GM21526 (cell line): ENCODE measurements around the gene TNFSF13B.
"Not testable (repeated sequence)": the region's sequence is repeated elsewhere in the genome, so short reads cannot be mapped to it uniquely, and the experiment has no call there.

Experiments
- ATAC-seq: cut with Tn5 transposase; IDR thresholded peaks from one replicate; pipeline ENCODE4 v1.9.1; 2021; ENCODE audit warnings: moderate library complexity; ENCODE audit not compliant: unreplicated experiment, low FRiP score

The TNFSF13B gene

DNA sequence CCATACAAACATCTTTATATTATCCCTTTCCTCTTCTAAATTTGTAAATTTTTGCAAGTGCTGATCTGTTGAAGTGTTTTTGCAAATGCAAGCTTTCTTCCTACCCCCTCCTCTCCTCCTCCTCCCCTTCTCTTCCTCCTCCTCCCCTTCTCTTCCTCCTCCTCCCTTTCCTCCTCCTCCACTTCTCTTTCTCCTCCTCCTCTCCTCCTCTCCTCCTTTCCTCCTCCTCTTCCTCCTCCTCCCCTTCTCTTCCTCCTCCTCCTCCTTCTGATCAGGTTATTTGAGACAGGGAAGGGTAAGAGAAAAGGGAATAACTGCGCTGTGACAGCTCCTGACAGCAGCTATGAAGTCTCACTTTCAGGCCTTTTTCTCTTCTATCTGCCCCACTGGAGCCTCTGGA is 8.9 kb downstream of the TNFSF13B start:
- ATAC-seq: no peak

DNA sequence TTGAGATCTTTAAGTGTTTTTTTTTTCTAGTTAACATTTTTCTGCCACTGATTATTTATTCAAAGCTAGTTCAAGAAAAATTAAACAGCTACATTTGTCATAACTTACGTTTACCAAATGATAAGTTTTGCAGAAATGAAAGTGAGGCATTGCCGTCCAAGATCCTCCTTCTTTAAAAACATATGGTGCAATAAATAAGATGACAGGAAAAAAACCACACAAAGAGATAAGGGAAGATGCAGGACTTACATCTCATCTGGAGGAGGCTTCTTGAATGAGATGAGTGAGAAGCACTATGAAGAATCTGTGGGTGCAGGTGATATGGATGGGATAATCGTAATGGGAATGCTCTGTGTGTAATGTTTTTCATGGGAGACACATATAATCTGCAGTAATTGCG is 12.4 kb downstream of the TNFSF13B start:
- ATAC-seq: no peak

DNA sequence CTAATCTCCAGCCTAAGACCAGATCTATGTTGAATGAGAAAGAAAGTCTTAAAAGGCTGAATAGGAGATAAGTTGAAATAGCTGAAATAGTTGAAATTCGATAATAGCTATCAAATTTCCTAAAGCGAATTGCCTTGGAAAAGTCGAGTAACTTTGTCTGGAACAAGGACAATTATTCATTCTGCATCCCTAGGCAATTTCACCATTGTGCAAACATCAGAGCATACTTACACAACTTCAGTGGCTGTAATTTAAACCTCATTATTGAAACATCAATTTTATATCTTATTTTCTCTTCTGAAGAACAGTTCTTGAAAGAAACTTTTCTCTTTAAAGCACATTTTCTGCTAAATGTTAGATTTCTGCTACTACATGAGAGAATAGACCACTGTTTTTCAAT is 13.6 kb downstream of the TNFSF13B start:
- ATAC-seq: no peak

DNA sequence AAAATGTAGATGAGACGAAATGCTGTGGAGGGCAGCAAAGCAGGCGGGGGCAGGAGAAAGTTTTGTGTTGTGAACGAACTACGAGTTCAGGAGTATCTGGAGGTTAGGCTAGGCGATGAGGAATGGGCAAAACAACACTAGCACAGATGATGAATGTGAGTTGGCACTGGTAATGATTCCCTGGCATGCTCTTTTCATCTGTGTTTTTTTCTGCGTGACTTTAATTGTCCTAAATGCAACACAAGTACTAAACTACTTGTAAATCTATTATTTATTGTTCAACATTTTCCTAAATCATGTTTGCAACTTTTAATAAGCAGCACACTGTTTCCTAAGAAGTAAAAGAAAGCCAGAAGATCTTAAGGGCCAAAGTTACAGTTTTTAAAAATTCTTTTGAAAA is 19.2 kb downstream of the TNFSF13B start:
- no peak for ATAC-seq

DNA sequence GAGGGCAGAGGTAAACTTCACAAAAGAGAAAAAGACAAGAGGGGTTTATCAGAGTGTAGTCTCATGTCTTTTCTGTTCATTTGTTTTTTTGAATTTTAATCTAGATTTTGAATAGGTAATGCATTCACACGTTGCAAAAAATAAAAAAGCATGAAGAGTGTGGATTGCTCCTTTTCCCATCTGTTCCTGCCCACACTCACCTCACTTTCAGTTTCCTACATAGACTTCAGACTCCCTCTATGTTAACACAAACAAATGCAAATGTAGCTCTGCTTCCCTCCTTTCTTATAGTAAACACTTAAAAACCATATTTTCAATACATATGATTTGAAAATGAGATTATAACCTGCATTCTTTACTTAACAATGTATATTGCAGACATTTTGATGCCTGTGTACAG is 20.3 kb downstream of the TNFSF13B start:
- ATAC-seq: no peak

DNA sequence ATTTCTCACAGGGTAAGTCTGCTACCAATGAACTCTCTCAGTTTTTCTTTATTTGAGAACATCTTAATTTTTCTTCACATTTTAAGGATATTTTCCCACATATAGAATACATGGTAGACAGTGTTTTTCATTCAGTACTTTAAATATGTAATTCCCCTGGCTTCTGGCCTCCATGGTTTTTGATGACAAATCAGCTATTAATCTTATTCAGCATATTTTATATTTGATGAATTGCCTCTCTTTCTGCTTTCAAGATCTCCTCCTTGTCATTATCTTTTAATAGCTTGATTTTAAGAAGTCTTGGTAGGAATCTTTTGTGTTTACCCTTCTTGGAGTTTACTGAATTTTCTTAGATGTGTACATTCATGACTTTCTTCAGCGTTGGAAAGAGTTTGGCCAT is 27.6 kb downstream of the TNFSF13B start:
- ATAC-seq: no peak

DNA sequence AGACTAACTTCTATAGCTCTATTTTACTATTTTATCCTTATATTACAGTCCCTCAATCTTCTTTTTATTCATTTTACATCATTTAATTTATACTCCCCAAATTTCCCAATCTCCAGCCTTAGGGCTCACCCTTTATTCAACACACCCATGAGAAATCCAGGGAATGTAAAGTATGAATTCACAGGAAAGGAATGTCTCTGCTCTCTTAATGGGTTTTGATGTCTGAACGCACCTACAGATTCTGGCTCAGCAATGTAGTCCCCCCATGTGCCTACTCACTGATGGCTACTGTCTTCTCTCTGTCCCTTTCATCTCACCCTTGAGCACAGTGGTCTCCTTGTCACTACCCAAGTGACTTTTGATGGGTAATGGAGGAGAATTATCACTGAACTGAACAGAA is 32.8 kb downstream of the TNFSF13B start:
- no peak for ATAC-seq

DNA sequence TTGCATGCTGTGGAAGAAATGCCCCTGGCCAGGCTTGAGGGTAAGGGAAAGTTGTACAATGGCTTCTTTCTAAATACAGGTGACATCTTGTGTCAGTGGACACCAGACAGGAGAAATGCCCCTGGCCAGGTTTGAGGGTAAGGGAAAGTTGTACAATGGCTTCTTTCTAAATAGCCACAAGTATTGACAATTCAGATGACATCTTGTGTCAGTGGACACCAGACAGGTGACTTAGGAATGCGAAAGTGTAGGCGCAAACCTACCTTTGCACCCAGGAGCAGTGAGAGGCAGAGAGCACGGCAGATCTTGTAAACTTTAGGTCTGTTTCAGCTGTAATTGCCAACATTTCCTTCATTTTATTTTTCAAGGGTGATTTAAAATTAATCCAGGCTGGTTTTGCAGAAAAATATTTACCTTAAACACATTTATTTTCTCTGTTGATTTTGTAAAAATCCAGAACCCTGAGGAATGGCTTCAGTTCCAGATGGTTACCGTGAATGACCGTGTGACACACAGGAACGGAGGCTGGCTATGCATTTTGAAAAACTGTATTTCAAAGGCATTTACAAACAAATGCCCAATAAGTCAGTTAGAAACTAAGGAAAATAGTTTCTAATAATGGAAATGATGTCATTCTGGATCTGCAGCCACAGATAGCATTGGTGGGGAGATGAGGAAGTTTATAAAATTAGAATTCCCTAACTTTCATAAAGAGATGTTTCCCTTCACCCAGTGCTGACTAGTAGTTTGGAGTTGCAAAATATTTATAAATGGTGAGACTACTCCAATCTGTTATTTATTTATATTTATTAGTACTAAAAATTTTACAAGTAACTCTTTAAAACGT is 34.9 kb downstream of the TNFSF13B start:
- ATAC-seq: no peak

DNA sequence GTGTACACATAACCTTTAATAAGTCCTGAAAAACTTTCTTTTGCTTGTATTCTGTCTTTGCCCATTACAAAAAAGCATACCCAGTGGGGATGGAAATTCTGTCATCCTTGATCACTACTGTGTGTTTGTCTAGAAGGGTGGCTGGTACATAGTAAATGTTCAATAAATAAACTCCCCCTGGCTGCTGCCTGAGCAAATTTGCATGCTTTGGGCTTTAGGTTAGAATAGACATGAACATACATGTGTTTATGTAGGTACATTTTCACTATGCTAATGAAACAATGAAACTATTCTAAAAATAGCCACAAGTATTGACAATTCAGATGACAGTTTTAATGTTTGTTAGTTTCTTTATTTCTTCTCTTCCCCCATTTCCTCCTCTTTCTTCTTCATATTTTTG is 36.1 kb downstream of the TNFSF13B start:
- ATAC-seq: no peak

DNA sequence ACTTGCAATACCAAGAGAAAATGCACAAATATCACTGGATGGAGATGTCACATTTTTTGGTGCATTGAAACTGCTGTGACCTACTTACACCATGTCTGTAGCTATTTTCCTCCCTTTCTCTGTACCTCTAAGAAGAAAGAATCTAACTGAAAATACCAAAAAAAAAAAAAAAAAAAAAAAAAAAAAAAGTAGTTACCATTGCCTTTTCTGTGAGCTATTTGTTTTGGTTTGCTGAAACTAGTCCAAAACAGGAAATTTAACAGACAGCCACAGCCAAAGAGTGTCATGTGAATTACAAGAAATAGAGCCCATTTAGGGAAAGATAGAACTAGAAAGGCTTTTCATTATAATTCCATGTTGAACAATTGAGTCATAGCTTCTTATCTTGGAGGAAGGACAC is 37.3 kb downstream of the TNFSF13B start:
- no peak for ATAC-seq

DNA sequence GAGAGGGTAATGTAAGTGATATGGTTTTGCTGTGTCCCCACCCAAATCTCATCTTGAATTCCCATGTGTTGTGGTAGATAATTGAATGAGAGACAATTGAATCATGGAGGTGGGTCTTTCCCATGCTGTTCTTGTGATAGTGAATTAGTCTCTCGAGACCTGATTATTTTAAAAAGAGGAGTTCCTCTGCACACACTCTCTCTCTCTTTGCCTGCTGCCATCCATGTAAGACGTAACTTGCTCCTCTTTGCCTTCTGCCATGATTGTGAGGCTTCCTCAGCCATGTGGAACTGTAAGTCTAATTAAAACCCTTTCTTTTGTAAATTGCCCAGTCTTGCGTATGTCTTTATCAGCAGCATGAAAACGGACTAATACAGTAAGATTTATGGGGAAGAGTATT is 42.1 kb downstream of the TNFSF13B start:
- ATAC-seq: not testable (repeated sequence)

DNA sequence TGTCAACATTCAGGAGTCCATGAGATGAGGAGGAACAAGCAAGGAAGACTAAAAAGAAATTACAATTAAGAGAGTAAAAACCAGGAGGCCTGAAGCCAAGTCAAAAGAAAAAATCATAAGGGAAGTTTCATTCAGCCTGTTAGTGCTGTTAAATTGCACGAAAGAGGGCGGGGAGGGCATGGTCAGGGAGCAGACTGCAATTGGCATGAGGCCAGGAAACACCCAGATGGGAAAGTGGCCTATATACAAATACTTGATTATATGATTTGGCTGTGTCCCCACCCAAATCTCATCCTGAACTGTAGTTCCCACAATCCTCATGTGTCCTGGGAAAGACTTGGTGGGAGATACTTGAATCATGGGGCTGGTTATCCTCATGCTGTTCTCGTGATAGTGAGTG is 43.9 kb downstream of the TNFSF13B start:
- no peak for ATAC-seq

DNA sequence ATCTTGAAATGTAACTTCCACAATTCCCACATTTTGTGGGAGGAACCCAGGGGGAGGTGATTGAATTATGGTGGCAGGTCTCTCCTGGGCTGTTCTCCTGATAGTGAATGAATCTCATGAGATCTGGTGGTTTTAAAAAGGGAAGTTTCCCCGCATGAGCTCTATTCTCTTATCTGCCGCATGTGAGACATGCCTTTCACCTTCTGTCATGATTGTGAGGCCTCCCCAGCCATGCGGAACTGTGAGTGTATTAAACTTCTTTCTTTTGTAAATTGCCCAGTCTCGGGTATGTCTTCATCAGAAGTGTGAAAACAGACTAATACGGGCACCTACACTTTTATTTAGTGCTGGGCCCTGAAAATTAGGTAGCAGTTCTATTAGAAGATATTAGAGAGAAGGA is 45.8 kb downstream of the TNFSF13B start:
- ATAC-seq: peak; percentile 75

DNA sequence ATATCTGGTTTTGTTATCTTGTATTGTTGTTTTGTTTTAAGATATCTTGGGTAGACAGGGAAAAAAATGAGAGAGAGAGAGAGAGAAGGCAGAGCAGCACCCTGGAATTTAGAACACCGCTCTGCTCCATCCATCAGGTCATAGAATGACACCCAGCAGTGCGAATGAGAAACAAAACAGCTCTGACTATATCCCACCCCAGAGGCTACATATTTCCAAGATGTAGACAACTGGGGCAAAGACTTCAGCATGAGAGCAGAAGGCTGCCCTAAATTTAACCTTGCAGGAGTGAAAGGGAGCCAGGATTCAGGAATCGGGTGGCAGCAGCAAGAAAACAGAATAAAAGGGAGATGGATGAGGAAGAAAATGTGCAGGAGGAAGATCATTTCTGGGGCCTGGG is 46.5 kb downstream of the TNFSF13B start:
- no peak for ATAC-seq

DNA sequence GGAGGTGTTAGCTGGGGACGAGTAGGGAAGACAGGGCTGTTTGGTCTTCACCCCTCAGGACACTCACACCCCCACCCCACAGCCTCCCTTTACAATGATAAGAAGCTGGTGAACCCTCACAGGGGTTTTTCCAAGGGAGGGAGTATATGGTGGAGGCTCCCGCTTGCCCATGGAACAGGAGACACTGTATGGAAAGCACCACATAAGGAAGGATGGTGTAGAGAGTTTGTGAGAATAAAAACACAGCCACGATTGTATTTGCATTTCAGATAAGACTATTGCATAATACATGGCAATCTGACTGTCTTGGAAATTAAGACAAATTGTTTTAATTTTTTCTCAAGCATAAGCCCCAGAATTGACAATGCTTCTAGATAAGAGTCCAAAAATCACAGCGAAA is 46.9 kb downstream of the TNFSF13B start:
- no peak for ATAC-seq

DNA sequence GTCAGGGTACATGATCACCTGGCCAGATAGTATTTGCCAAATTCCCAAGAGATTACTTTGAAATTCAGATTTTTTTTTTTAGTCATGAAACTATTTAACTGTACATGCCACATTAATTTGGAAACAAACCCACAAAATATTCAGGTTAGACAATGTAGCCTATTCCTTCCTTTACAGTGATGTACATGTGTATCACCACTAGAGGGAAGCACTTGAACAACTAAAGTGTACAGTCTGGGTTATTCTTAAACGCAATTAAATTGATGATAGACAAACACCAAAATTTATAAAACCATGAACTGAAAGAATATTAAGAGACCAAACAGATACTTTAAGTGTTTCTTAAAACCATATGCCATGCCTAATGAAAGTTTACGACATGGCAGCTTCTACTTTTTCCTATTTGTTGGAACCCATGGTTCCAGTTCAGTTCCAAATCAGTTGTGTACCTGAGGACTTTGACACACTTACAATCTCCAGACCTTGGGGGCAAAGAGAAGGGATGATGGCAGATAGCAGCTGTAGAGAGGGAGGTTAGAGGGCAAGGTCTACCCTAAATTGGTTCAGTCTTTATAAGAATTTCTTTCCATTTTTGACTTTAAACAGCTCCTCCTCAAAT is 52.8 kb downstream of the TNFSF13B start:
- ATAC-seq: peak; percentile 81

DNA sequence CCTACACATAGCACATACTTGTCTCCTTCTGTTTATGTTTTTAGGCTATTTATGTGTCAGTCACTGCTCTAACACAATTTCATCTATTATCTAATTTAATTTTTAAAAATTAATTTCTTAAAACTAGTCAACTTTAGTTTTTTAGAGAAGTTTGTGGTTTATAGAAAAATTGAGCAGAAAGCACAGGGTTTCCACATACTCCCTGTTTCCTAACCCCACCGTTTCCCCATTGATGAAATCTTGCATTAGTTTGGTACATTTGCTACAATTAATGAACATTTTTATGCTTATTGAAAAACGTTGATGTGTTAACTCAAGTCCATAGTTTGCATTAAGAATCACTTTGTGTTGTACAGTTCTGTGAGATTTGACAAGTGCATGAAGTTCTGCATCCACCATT is 53.5 kb downstream of the TNFSF13B start:
- ATAC-seq: no peak

DNA sequence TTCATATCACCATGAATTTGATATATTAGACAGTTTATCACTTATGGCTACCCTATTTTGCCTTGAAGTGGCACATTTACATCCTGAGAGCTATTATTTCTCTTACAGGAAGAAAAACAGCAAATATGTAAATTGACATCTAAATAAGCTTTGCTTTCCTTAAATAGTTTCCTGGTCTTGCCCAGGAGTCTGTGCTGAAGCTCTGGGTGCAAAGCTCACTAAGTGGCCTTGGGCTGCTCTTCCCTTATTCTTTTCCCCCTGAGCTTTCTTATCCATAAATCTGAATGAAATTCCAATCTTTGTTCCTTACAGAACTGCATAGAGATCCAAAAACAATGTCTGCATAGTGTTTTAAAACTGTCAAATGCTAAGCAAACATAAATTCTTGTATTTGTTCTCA is 56.3 kb downstream of the TNFSF13B start:
- no peak for ATAC-seq

DNA sequence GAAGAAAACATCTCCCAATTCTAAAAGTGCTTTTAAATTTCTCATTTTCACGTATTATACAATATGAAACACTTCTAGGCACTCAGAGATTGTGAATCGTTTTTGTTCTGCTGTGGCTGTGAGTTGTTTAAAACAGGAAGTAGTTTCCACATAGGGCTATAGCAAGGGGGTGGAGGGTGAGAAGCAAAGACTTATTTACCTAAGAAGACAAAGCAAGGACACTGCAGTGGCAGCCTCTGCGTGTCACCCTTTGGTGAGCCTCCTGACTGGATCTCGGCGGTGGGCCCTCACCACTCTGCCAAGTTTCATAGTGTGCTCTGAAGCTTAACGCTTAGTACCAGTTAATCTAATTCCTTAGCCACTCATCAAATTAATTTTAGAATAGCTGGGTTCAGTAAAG is 56.8 kb downstream of the TNFSF13B start:
- peak; percentile 89 for ATAC-seq

DNA sequence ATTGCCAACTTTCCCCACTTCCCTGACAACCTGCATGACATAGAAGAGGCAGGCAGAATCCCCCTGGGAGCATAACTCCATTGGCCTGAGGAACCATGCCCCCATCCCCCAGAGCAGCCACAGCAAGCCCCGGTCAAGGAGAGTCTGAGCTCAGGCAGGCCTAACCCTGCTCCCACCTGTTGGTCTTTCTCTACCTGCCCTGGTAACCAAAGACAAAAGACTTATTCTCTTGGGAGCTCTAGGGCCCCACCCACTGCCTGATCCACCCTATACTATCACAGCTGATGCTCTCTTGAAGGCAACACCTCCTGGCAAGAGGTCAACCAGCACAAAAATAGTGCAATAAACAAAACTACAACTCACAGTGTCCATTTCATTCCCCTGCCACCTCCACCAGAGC is 59.3 kb downstream of the TNFSF13B start:
- no peak for ATAC-seq

DNA sequence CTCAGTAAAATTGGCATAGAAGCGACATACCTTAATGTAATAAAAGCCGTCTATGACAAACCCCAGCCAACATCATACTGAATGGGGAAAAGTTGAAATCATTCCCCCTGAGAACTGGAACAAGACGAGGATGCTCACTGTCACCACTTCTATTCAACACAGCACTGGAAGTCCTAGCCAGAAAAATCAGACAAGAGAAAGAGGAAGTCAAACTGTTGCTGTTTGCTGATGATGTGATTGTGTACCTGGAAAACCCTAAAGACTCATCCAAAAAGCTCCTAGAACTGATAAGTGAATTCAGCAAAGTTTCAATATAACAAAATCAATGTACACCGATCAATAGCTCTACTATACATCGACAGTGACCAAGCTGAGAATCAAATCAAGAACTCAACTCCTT is 63.3 kb downstream of the TNFSF13B start:
- no peak for ATAC-seq
